BJ (cell line): ENCODE results near the gene PDS5A. TPM values are rescaled to one million over a fixed set of nuclear protein-coding genes. Genes with fewer than 3 reads are reported as not detected.

Experiments used
- CTCF ChIA-PET: fragments of 350-600 bp; formaldehyde crosslinking; extraction: SDS; loops from one replicate; lab custom pipeline; 2021; ENCODE audit warnings: antibody characterized with exemption, inconsistent platforms; lab: Yijun Ruan, JAX
- POLR2A ChIA-PET: fragments of 300-600 bp; sonication (Branson Sonifier 250); formaldehyde crosslinking; extraction: SDS; loops from one replicate; lab custom pipeline; 2021; ENCODE audit warnings: antibody characterized with exemption; lab: Charles Lee
- DNase-seq: peaks from one replicate; pipeline ENCODE4 v3.0.0-alpha.2; 2011; ENCODE audit warnings: low read depth
- H3K27me3 ChIP-seq: 2 replicates; pipeline ENCODE4 v1.6.0; 2011; ENCODE audit warnings: low read length; ENCODE audit not compliant: control insufficient read depth, insufficient read depth
- H3K36me3 ChIP-seq: 2 replicates; pipeline ENCODE4 v1.5.1; 2011; ENCODE audit warnings: low read length; ENCODE audit not compliant: control insufficient read depth, insufficient read depth
- H3K4me3 ChIP-seq: 2 replicates; pipeline ENCODE4 v1.5.1; 2011; ENCODE audit warnings: low read depth, mild to moderate bottlenecking, control low read depth, low read length
- CTCF ChIP-seq: IDR thresholded peaks from 2 replicates; pipeline ENCODE4 v1.5.1; 2011; ENCODE audit warnings: low read depth, mild to moderate bottlenecking, control low read depth, inconsistent platforms, low read length, moderate library complexity; ENCODE audit not compliant: insufficient read depth
- polyA plus RNA-seq: library from polyadenylated mRNA; depleted of rRNA; stranded (reverse); fragments of >200 nt; gene quantifications from 2 replicates; pipeline ENCODE4 v1.2.3, GENCODE V29; 2011

Gene PDS5A
- polyA plus RNA-seq, 1 experiment = 17.8 TPM

- CTCF ChIA-PET = interaction anchor here (0.9 kb wide), 1 partner anchor 13 kb away, joined by 4 read pairs; no protein-coding TSS in a partner anchor
- no peak overlapping the region for H3K4me3 ChIP-seq
- H3K36me3 ChIP-seq = no peaks in the 10 kb centered on the region; the same call in 1 of the 2 replicates
- POLR2A ChIA-PET = interaction anchor here (0.6 kb wide), 1 partner anchor 62 kb away, joined by 8 read pairs; no protein-coding TSS in a partner anchor
- no peak for DNase-seq
- H3K27me3 ChIP-seq = no peaks in the 10 kb centered on the region
- no peak for TF ChIP-seq CTCF
These were observed 89.2 kb downstream of the PDS5A start for GRCh38 chr4:39888541-39888940.

GRCh38 chr4:39883646-39884045 lies 94.1 kb downstream of the PDS5A start:
- no peak for DNase-seq
- H3K27me3 ChIP-seq = no peaks in the 10 kb centered on the region
- no peak for TF ChIP-seq CTCF
- peaks cover 2% of the 10 kb centered on the region for H3K36me3 ChIP-seq
- H3K4me3 ChIP-seq = no peak overlapping the region
- CTCF ChIA-PET = interaction anchor here (1.6 kb wide), 1 partner anchor 10 kb away, joined by 4 read pairs; no protein-coding TSS in a partner anchor
- POLR2A ChIA-PET = no interaction called here

GRCh38 chr4:39881789-39882188 lies 95.9 kb downstream of the PDS5A start:
- CTCF ChIA-PET = interaction anchor here (1.1 kb wide), 1 partner anchor 14 kb away, joined by 4 read pairs; no protein-coding TSS in a partner anchor
- TF ChIP-seq CTCF = no peak
- no peak for DNase-seq
- Histone ChIP-seq H3K27me3 (no peaks in the 10 kb centered on the region), H3K36me3 (peaks cover 2% of the 10 kb centered on the region), H3K4me3 (no peak overlapping the region)
- POLR2A ChIA-PET = no interaction called here

GRCh38 chr4:39877971-39878370 lies 99.7 kb downstream of the PDS5A start:
- POLR2A ChIA-PET = no interaction called here
- no peak for DNase-seq
- CTCF ChIA-PET = interaction anchor here (1.4 kb wide), 1 partner anchor 12 kb away, joined by 4 read pairs; no protein-coding TSS in a partner anchor
- Histone ChIP-seq H3K4me3 (no peak overlapping the region), H3K36me3 (peaks cover 2% of the 10 kb centered on the region), H3K27me3 (no peaks in the 10 kb centered on the region)
- TF ChIP-seq CTCF = no peak

- TF ChIP-seq CTCF = no peak
- peaks cover 3% of the 10 kb centered on the region for H3K36me3 ChIP-seq
- ChIA-PET POLR2A (no interaction called here), CTCF (interaction anchor here (1.0 kb wide), 1 partner anchor 11 kb away, joined by 5 read pairs; no protein-coding TSS in a partner anchor)
- H3K4me3 ChIP-seq = no peak overlapping the region
- DNase-seq = no peak
- no peaks in the 10 kb centered on the region for H3K27me3 ChIP-seq
These were observed 103.9 kb downstream of the PDS5A start for GRCh38 chr4:39873823-39874222.
